GM12801 (cell line): ENCODE results near the gene GFOD1.

Experiments
- TF ChIP-seq, protein P1 (sequence below): IDR thresholded peaks from one replicate; pipeline ENCODE4 v1.5.1; 2011; ENCODE audit warnings: control low read depth; ENCODE audit not compliant: insufficient read length; ENCODE audit errors: extremely low read depth

GFOD1 gene, protein sequence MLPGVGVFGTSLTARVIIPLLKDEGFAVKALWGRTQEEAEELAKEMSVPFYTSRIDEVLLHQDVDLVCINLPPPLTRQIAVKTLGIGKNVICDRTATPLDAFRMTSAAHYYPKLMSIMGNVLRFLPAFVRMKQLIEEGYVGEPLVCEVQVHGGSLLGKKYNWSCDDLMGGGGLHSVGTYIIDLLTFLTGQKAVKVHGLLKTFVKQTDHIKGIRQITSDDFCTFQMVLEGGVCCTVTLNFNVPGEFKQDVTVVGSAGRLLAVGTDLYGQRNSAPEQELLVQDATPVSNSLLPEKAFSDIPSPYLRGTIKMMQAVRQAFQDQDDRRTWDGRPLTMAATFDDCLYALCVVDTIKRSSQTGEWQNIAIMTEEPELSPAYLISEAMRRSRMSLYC

DNA sequence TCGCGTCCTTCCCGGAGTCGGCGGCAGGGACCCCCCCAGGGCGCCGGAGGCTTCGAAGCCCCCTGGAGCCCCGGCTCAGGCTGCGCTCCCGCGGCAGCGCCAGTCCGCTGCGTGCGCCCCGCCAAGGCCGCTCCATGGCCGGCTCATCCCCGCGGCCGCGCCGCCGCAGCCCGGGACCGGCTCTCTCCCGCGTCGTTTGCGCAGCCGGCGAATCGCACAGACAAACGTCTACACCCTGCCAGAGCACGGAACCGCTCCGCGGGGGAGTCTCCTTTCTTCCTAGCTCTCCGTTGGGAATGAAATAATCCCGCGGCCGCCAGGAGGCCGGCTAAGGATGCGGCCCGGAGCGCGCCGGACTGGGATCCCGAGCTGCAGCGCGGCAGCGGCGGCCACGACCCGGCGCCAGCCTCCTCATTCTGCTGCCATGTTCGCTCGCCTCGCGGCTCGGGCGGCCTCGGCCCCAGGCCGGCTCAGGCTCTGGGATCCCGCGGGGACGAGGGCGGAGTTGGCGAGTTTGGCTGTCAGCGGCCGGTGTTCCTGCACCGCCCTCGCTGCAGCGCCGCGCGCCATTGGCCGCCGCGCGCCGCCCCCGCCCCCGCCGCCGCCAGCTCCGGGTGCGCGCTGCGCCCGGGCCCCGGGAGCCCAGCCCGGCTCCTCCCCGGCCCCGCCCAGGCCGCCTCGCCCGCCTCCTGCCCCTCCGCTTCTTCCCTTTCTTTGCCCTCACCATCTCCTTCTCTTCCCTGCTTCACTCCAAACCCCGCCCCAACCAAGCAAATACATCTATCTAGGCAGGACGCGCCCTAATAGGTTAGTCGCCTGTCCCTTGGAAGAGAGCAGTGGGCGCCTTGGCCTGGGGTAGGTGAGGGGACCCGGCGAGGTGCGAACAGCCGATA lies at the start of gene GFOD1:
TSS of gene GFOD1 (minus strand) at position 479 of the 893 bp plus-strand sequence. CDS start 710 bp downstream, outside the sequence.
- TF ChIP-seq, protein P1, sequence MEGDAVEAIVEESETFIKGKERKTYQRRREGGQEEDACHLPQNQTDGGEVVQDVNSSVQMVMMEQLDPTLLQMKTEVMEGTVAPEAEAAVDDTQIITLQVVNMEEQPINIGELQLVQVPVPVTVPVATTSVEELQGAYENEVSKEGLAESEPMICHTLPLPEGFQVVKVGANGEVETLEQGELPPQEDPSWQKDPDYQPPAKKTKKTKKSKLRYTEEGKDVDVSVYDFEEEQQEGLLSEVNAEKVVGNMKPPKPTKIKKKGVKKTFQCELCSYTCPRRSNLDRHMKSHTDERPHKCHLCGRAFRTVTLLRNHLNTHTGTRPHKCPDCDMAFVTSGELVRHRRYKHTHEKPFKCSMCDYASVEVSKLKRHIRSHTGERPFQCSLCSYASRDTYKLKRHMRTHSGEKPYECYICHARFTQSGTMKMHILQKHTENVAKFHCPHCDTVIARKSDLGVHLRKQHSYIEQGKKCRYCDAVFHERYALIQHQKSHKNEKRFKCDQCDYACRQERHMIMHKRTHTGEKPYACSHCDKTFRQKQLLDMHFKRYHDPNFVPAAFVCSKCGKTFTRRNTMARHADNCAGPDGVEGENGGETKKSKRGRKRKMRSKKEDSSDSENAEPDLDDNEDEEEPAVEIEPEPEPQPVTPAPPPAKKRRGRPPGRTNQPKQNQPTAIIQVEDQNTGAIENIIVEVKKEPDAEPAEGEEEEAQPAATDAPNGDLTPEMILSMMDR: no peak

DNA sequence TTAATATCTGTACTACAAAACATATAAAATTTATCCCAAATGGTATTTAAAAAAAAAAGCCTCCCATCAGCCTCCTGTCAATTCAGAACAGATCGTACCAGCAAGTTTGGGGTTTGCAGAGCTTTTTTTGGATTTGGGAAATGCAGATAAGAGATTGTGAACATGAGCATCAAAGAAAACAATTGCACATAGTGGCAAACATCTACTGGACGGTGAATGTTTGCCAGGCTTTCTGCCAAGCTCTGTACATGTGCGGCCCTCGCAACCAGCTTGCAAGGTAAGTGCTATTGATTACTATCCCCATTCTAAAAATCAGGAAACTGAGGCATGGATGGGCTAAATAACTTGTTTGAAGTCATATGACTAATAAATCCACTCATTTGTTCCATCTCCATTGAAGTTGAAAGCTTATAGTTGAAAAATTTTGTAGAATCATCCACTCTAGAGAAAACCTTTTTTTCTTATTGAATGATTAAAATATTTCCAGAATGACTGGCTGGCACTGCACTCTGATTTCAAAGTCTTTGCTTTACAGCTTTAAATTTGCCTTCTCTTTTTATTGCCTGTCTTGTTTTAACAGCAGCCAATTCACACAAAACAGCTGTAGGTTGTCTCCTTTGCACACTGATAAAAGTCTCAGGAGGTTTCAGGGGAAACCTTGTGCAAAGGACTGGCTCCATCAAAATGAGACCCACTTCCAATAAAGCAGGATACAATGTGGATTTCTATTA lies 49.6 kb upstream of the GFOD1 start:
- TF ChIP-seq, protein P1: no peak

DNA sequence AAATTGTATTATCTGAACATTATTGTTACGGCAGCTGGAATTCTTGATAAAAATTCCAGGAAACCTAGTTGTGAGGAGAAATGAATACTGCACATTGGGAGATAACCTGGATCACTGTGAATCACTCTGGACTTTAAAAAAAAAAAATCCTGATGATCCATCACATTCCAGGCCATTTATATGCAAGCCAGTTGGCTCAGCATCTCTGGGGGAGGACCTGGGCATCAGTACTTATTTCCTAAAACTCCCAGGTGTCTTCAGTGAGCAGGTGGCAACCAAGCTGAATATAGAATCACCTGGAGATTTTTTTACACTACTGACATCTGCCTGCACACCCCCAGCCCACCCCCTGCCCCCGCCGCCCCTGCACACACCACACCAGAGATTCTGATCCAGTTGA lies 47.9 kb upstream of the GFOD1 start:
- TF ChIP-seq, protein P1: no peak

DNA sequence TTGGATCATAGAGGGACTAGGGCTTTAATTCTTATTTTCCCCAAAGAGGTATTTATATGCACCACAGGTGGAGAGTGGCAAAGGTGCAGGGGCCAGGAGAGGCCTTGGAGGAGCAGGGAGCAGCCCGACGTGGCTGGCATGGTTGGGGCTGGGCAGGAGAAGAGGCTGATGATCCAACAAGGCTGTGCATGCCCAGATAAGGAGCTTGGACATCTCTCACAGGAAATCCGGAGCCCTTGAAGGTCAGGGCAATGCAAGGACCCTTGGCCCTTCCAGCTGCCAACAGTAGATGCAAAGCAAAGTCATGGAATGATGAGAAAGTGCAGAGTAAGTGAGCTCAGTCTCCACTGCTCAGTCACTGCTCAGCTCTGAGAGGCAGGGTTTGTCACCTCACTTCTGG lies 47.1 kb upstream of the GFOD1 start:
- TF ChIP-seq, protein P1: no peak

DNA sequence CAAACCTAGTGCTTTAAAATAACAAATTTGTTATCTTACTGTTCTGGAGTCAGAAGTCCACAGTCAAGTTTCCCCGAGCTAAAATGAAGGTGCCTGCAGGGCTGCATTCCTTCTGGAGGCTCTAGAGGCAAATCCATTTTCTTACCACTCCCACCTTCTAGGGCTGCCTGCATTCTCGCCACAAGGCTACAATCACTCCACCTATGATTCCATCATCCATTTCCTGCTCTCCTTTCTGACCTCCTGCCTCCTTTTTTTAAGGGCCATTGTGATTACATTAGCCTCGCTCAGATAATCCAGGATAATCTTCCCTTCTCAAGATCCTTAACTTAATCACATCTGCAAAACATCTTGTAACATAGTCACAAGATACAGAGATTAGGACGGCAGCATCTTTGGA lies 44.6 kb upstream of the GFOD1 start:
- TF ChIP-seq, protein P1: no peak

DNA sequence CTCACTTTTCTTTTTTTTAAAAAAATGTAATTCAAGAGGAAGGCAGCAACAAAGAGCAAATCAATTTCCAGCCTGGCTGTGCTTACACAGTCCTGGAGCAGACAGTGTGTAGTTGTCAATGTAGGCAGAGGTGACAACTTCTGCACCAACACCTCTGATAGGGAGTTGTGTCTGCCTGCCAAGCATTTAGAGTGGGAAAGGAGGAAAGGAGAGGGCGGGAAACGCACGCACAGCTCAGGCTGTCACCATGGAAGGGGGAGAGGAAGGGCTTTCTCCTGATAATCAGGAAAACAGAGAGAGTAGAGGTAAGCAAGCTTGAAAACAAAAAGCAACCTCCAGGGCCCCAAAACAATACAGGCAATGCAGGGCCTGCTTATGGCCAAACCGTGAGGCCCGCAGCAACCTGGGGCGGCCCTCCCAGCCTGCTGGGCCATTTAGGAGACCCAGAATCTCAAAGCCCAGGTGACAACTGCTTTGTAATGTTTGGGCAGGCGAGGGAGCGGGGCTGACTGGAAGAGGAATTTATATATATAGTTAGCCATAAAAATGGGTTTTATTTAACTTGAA lies 41.5 kb upstream of the GFOD1 start:
- TF ChIP-seq, protein P1: no peak
